Endothelial cell (in vitro differentiated cells): ENCODE results near the gene VPREB3. TPM values are rescaled to one million over a fixed set of nuclear protein-coding genes. Genes with fewer than 3 reads are reported as not detected.
A peak's percentile ranks its signal among the peaks of the same experiment; 100 is the strongest.

Source experiments
- DNase-seq: peaks from one replicate; pipeline ENCODE4 v3.0.0; 2021; ENCODE audit warnings: low spot score
- H3K27ac Mint-ChIP-seq: one replicate; pipeline ENCODE4 v1.8.0; 2021; ENCODE audit warnings: mixed read lengths, inconsistent platforms; ENCODE audit not compliant: unreplicated experiment
- H3K27me3 Mint-ChIP-seq: one replicate; pipeline ENCODE4 v1.8.0; 2021; ENCODE audit warnings: mild to moderate bottlenecking, moderate library complexity, mixed read lengths, inconsistent platforms; ENCODE audit not compliant: unreplicated experiment
- H3K36me3 Mint-ChIP-seq: one replicate; pipeline ENCODE4 v1.8.0; 2021; ENCODE audit warnings: mild to moderate bottlenecking, low read depth, mixed read lengths, inconsistent platforms; ENCODE audit not compliant: unreplicated experiment
- H3K4me1 Mint-ChIP-seq: one replicate; pipeline ENCODE4 v1.8.0; 2021; ENCODE audit warnings: mild to moderate bottlenecking, mixed read lengths, inconsistent platforms; ENCODE audit not compliant: unreplicated experiment
- H3K4me3 Mint-ChIP-seq: one replicate; pipeline ENCODE4 v1.8.0; 2021; ENCODE audit warnings: mild to moderate bottlenecking, mixed read lengths, inconsistent platforms; ENCODE audit not compliant: unreplicated experiment
- H3K9me3 Mint-ChIP-seq: one replicate; pipeline ENCODE4 v1.8.0; 2021; ENCODE audit warnings: mixed read lengths, inconsistent platforms; ENCODE audit not compliant: unreplicated experiment
- CTCF ChIP-seq: fragments of 200-600 bp; sonication (generic); IDR thresholded peaks from one replicate; pipeline ENCODE4 v1.5.0; 2021; ENCODE audit warnings: antibody characterized with exemption; ENCODE audit not compliant: unreplicated experiment
- total RNA-seq: library from RNA; stranded (reverse); fragmentation: NEBNext Ultra II Directional; extraction: Animal tissue kit (Norgen Biotek cat#: 25700); gene quantifications from one replicate; pipeline ENCODE4 v1.2.1, GENCODE V29; 2021; ENCODE audit not compliant: unreplicated experiment

The VPREB3 gene
- total RNA-seq, 1 donor from 2014 or later = not detected

- Mint-ChIP-seq H3K4me3 (no peak overlapping the region), H3K4me1 (peaks cover 11% of the 10 kb centered on the region), H3K27ac (no peak overlapping the region), H3K27me3 (peaks cover 7% of the 10 kb centered on the region), H3K9me3 (no peaks in the 10 kb centered on the region), H3K36me3 (no peaks in the 10 kb centered on the region)
- no peak for TF ChIP-seq CTCF
- DNase-seq = no peak
These were observed 1.5 kb downstream of the VPREB3 start for GRCh38 chr22:23752750-23753149.

- Mint-ChIP-seq H3K27me3 (peaks cover 7% of the 10 kb centered on the region), H3K36me3 (no peaks in the 10 kb centered on the region), H3K4me3 (peak overlapping the region; percentile 83), H3K9me3 (no peaks in the 10 kb centered on the region), H3K27ac (no peak overlapping the region), H3K4me1 (peaks cover 11% of the 10 kb centered on the region)
- no peak for DNase-seq
- TF ChIP-seq CTCF = no peak
These were observed 2.0 kb downstream of the VPREB3 start for GRCh38 chr22:23752090-23752691.

GRCh38 chr22:23751441-23751996 is 2.7 kb downstream of the VPREB3 start:
- Mint-ChIP-seq H3K4me3 (peak overlapping the region; percentile 85), H3K27me3 (peaks cover 4% of the 10 kb centered on the region), H3K9me3 (no peaks in the 10 kb centered on the region), H3K27ac (no peak overlapping the region), H3K4me1 (peaks cover 11% of the 10 kb centered on the region), H3K36me3 (peaks cover 3% of the 10 kb centered on the region)
- no peak for TF ChIP-seq CTCF
- DNase-seq = no peak

GRCh38 chr22:23750714-23751440 is 3.3 kb downstream of the VPREB3 start, which contains the start of gene ZNF70:
ZNF70 (minus strand) TSS chr22:23751112; CDS start chr22:23745140, 5,972 bp downstream.
- H3K4me1 Mint-ChIP-seq = peaks cover 13% of the 10 kb centered on the region
- DNase-seq = peak; percentile 82
- H3K9me3 Mint-ChIP-seq = no peaks in the 10 kb centered on the region

More at GRCh38 chr22:23750714-23751440, 3.3 kb downstream of the VPREB3 start, which contains the start of gene ZNF70:
- Mint-ChIP-seq H3K27me3 (peaks cover 4% of the 10 kb centered on the region), H3K27ac (no peak within 1 kb of the TSS), H3K4me3 (peak within 1 kb of the TSS; percentile 89), H3K36me3 (peaks cover 5% of the 10 kb centered on the region)
- no peak for TF ChIP-seq CTCF
